H4 (cell line): ENCODE results near the gene FRAS1. TPM values are rescaled to one million over a fixed set of nuclear protein-coding genes. Genes with fewer than 3 reads are reported as not detected.

Source experiments
- DNase-seq: peaks from one replicate; pipeline ENCODE4 v3.0.0-alpha.2; 2015; ENCODE audit warnings: low spot score
- total RNA-seq: library from RNA; depleted of rRNA; stranded (reverse); fragments of >200 nt; shearing (Covaris generic); gene quantifications from 2 replicates; pipeline ENCODE4 v1.2.3, GENCODE V29; 2014

Gene FRAS1
- total RNA-seq, 1 experiment from 2014 or later = 0.43 TPM

GRCh38 chr4:78509043-78509442 is 451.9 kb downstream of the FRAS1 start:
- DNase-seq = no peak

- DNase-seq = no peak
Measured at GRCh38 chr4:78510108-78510507, 453.0 kb downstream of the FRAS1 start.

- DNase-seq = no peak
Measured at GRCh38 chr4:78510681-78511080, 453.6 kb downstream of the FRAS1 start.

GRCh38 chr4:78512357-78512920 is 455.3 kb downstream of the FRAS1 start:
- no peak for DNase-seq

- DNase-seq = no peak
Measured at GRCh38 chr4:78513411-78513975, 456.4 kb downstream of the FRAS1 start.

- DNase-seq = peak; percentile 26
Measured at GRCh38 chr4:78517050-78517652, 460.0 kb downstream of the FRAS1 start.

- no peak for DNase-seq
Measured at GRCh38 chr4:78518561-78518960, 461.4 kb downstream of the FRAS1 start.

- no peak for DNase-seq
Measured at GRCh38 chr4:78519962-78520361, 462.8 kb downstream of the FRAS1 start.

GRCh38 chr4:78520808-78521226 is 463.7 kb downstream of the FRAS1 start:
- DNase-seq = peak; percentile 80

- no peak for DNase-seq
Measured at GRCh38 chr4:78524009-78524408, 466.9 kb downstream of the FRAS1 start.

- no peak for DNase-seq
Measured at GRCh38 chr4:78525559-78525958, 468.4 kb downstream of the FRAS1 start.

- no peak for DNase-seq
Measured at GRCh38 chr4:78527103-78527502, 470.0 kb downstream of the FRAS1 start.

GRCh38 chr4:78527555-78527954 is 470.4 kb downstream of the FRAS1 start:
- DNase-seq = no peak

GRCh38 chr4:78528327-78528726 is 471.2 kb downstream of the FRAS1 start:
- no peak for DNase-seq

- no peak for DNase-seq
Measured at GRCh38 chr4:78529569-78530209, 472.6 kb downstream of the FRAS1 start.

- DNase-seq = no peak
Measured at GRCh38 chr4:78532046-78532445, 474.9 kb downstream of the FRAS1 start.

- DNase-seq = no peak
Measured at GRCh38 chr4:78533854-78534253, 476.7 kb downstream of the FRAS1 start.

GRCh38 chr4:78534286-78534955 is 477.3 kb downstream of the FRAS1 start:
- DNase-seq = peak; percentile 38

GRCh38 chr4:78542373-78542772 is 485.2 kb downstream of the FRAS1 start:
- no peak for DNase-seq

- no peak for DNase-seq
Measured at GRCh38 chr4:78543424-78544125, 486.5 kb downstream of the FRAS1 start.

GRCh38 chr4:78544678-78545077 is 487.6 kb downstream of the FRAS1 start:
- DNase-seq = peak; percentile 80
